ENCODE measurements around the gene GPR152.

DNA sequence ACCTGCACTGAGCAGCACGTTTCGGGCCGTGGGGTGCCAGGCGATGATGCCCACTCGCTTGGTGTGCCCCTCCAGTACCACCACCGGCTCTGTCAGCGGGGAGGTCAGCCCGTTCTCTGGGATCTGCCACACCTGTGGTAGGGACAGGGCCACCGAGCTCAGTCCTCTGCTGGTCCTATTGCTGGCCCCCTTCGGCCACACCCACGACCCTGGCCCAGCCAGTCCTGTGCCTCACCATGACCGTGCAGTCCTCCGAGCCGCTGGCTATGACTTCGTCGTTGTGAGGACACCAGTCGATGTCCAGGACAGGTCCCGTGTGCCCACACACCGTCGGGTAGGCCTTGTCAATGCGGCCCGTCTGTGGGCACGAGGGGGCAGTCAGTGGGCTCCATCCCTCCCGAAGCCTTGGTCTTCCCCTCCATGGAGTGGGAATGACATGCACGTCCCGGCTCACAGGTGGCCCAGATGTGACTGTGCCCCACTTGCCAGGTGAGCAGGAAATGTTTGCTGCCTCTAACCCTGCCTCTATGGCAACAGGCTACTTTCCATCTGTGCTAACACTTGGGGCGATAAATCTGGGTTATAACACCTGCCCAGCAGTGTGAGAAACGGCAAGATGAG lies 10.7 kb downstream of the GPR152 start:
- TF ChIP-seq, protein P1, sequence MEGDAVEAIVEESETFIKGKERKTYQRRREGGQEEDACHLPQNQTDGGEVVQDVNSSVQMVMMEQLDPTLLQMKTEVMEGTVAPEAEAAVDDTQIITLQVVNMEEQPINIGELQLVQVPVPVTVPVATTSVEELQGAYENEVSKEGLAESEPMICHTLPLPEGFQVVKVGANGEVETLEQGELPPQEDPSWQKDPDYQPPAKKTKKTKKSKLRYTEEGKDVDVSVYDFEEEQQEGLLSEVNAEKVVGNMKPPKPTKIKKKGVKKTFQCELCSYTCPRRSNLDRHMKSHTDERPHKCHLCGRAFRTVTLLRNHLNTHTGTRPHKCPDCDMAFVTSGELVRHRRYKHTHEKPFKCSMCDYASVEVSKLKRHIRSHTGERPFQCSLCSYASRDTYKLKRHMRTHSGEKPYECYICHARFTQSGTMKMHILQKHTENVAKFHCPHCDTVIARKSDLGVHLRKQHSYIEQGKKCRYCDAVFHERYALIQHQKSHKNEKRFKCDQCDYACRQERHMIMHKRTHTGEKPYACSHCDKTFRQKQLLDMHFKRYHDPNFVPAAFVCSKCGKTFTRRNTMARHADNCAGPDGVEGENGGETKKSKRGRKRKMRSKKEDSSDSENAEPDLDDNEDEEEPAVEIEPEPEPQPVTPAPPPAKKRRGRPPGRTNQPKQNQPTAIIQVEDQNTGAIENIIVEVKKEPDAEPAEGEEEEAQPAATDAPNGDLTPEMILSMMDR (IDR thresholded peaks at IDR 0.05; ENCODE audit: control extremely low read depth in 1 of 3, insufficient read depth in 1 of 3, low read depth in 1 of 3, low read length in 3 of 3): no peak
- TF ChIP-seq POLR2A (IDR thresholded peaks at IDR 0.05; ENCODE audit: control extremely low read depth in 1 of 2, low read depth in 2 of 2, low read length in 2 of 2) (no peak), RBBP5 (IDR thresholded peaks at IDR 0.05; ENCODE audit: borderline replicate concordance, low read depth, low read length) (no peak), JUN (IDR thresholded peaks at IDR 0.05; ENCODE audit: low read depth, low read length) (no peak), CBX8 (IDR thresholded peaks at IDR 0.05; ENCODE audit: borderline replicate concordance, low read depth, low read length) (no peak), CHD2 (IDR thresholded peaks at IDR 0.05; ENCODE audit: low read length) (no peak), GTF2F1 (IDR thresholded peaks at IDR 0.05; ENCODE audit: borderline replicate concordance, low read depth, low read length) (no peak)
- TF ChIP-seq, protein P2, sequence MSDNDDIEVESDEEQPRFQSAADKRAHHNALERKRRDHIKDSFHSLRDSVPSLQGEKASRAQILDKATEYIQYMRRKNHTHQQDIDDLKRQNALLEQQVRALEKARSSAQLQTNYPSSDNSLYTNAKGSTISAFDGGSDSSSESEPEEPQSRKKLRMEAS (IDR thresholded peaks at IDR 0.05): no peak
- TF ChIP-seq, protein P3, sequence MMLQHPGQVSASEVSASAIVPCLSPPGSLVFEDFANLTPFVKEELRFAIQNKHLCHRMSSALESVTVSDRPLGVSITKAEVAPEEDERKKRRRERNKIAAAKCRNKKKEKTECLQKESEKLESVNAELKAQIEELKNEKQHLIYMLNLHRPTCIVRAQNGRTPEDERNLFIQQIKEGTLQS (IDR thresholded peaks at IDR 0.05; ENCODE audit: insufficient read depth, low read depth, low read length): no peak

All from H1 (cell line).